Stomach smooth muscle (tissue), 2 donors: ENCODE results near the gene MRPL41.
"Not testable (repeated sequence)": the region's sequence is repeated elsewhere in the genome, so short reads cannot be mapped to it uniquely, and the experiment has no call there.

Source experiments
- H3K27ac ChIP-seq: one replicate; pipeline ENCODE4 v1.7.0; 2013; ENCODE audit warnings: mild to moderate bottlenecking, low read length, inconsistent platforms
- H3K27me3 ChIP-seq, 2 donors: one replicate each; pipeline ENCODE4 v1.7.0; 2013; ENCODE audit warnings: low read length in 2 of 2; ENCODE audit not compliant: insufficient read depth in 2 of 2, control insufficient read depth in 1 of 2
- H3K36me3 ChIP-seq, 2 donors: one replicate each; pipeline ENCODE4 v1.7.0; 2013; ENCODE audit warnings: low read length in 2 of 2; ENCODE audit not compliant: control insufficient read depth in 2 of 2, insufficient read depth in 2 of 2
- H3K4me1 ChIP-seq: one replicate; pipeline ENCODE4 v1.7.0; 2013; ENCODE audit warnings: low read length; ENCODE audit not compliant: control insufficient read depth, insufficient read depth
- H3K4me3 ChIP-seq, 2 donors: one replicate each; pipeline ENCODE4 v1.7.0; 2013; ENCODE audit warnings: low read length in 2 of 2
- H3K9ac ChIP-seq, 2 donors: one replicate each; pipeline ENCODE4 v1.7.0; 2013; ENCODE audit warnings: low read length in 2 of 2, mild to moderate bottlenecking in 1 of 2
- H3K9me3 ChIP-seq, 2 donors: one replicate each; pipeline ENCODE4 v1.7.0; 2013; ENCODE audit warnings: low read length in 2 of 2; ENCODE audit not compliant: control insufficient read depth in 2 of 2
- donor health status: healthy.
- donor health status: Pancreatic carcinoma.

MRPL41 gene

GRCh38 chr9:137513801-137514570 is 37.7 kb upstream of the MRPL41 start:
- H3K27ac ChIP-seq, H3K4me3 ChIP-seq: not testable (repeated sequence)

GRCh38 chr9:137514691-137515337 is 36.9 kb upstream of the MRPL41 start:
- Histone ChIP-seq H3K4me3 (no peak overlapping the region), H3K36me3 (no peaks in the 10 kb centered on the region), H3K4me1 (no peaks in the 10 kb centered on the region), H3K9me3 (no peaks in the 10 kb centered on the region), H3K27ac (no peak overlapping the region), H3K27me3 (no peaks in the 10 kb centered on the region), H3K9ac (no peak overlapping the region)

More at GRCh38 chr9:137513801-137514570, 37.7 kb upstream of the MRPL41 start:
- not testable (repeated sequence) for H3K9ac ChIP-seq, H3K4me1 ChIP-seq, H3K36me3 ChIP-seq, H3K27me3 ChIP-seq, H3K9me3 ChIP-seq

DNA sequence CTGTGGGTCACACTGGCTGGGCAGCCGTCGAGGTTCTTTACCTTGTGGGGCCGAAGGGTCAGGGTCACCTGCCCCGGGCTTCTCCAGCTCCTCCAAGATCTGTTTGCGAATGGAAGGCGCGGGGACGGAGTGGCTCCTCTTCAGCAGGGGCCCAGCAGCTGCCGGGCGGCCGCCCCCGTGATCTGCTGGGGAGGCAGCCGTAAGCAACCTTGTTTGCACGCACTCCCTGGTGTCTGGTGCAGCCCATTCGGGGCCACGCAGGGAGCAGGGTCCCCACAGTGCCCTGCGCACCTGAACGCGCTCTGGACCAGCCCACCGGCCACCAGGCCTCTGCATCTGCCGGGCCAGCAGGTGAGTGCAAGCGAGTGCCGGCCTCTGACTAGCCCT is 36.3 kb upstream of the MRPL41 start:
- Histone ChIP-seq H3K9ac (no peak overlapping the region), H3K4me3 (no peak overlapping the region), H3K9me3 (no peaks in the 10 kb centered on the region), H3K36me3 (no peaks in the 10 kb centered on the region), H3K27me3 (no peaks in the 10 kb centered on the region), H3K4me1 (no peaks in the 10 kb centered on the region), H3K27ac (no peak overlapping the region)

DNA sequence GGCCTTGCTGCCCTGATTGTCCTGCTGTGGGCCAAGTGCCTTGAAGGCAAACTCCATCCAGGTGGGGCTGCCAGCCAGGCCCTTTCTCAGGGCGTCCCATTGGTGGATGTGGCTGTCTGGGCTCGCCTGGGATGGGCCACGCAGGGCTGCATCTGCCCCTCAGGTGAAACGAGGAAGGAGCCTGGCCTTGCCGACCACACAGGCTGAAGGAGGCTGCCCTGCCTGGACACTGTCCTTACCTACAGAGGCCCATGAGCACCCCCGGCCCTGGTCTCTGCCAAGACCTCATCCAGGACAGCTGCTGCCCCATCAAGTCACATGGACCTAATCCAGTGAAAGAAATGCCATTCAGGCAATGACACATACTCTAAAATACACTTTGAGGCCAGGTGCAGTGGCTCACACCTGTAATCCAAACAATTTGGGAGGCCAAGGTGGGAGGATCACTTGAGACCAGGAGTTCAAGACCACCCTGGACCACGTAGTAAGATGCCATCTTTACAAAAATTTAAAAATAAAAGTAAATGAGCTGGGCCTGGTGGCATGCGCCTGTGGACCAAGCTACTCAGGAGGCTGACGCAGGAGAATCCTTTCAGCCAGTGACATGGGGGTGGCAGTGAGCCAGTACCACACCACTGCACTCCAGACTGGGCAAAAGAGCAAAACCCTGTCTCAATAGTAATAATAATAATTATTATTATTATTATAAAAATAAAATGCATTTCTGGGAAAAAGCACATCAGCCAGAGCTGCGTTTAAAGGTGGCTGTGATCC is 35.3 kb upstream of the MRPL41 start:
- Histone ChIP-seq H3K9ac (no peak overlapping the region), H3K27me3 (no peaks in the 10 kb centered on the region), H3K4me1 (no peaks in the 10 kb centered on the region), H3K27ac (no peak overlapping the region), H3K36me3 (no peaks in the 10 kb centered on the region), H3K4me3 (no peak overlapping the region), H3K9me3 (no peaks in the 10 kb centered on the region)

DNA sequence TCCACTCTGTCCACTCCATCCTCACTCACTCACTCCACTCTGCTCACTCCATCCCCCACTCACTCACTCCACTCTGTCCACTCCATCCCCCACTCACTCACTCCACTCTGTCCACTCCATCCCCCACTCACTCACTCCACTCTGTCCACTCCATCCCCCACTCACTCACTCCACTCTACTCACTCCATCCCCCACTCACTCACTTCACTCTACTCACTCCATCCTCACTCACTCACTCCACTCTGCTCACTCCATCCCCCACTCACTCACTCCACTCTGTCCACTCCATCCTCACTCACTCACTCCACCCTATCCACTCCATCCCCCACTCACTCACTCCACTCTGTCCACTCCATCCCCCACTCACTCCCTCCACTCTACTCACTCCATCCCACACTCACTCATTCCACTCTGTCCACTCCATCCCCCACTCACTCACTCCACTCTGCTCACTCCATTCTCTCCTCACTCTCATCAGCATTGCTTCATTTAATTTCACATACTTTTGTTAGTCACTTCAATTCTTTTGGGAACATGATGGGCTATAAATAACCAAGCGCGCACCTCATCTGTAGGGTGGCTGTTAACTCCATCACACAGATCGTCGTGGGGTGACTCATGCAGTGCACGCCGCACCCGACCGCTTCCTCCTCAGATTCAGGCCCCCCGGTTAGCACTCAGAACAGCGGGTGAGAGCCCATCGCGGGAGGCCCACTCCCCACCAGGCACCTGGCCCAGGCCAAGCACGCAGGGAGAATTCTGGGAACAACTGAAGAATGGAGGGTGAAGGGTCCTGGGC is 32.8 kb upstream of the MRPL41 start:
- H3K4me3 ChIP-seq, H3K27ac ChIP-seq, H3K27me3 ChIP-seq, H3K9ac ChIP-seq, H3K9me3 ChIP-seq, H3K4me1 ChIP-seq, H3K36me3 ChIP-seq: not testable (repeated sequence)

- H3K4me1 ChIP-seq = no peaks in the 10 kb centered on the region
- no peaks in the 10 kb centered on the region for H3K27me3 ChIP-seq
Measured at GRCh38 chr9:137519553-137519952, 32.1 kb upstream of the MRPL41 start.

GRCh38 chr9:137520614-137521404 is 30.9 kb upstream of the MRPL41 start:
- no peak overlapping the region for H3K9ac ChIP-seq
- H3K4me1 ChIP-seq = no peaks in the 10 kb centered on the region
- H3K27ac ChIP-seq = no peak overlapping the region
- H3K4me3 ChIP-seq = no peak overlapping the region
- H3K9me3 ChIP-seq = no peaks in the 10 kb centered on the region
- no peaks in the 10 kb centered on the region for H3K27me3 ChIP-seq
- H3K36me3 ChIP-seq = no peaks in the 10 kb centered on the region

More at GRCh38 chr9:137519553-137519952, 32.1 kb upstream of the MRPL41 start:
- Histone ChIP-seq H3K36me3 (no peaks in the 10 kb centered on the region), H3K9ac (no peak overlapping the region), H3K27ac (no peak overlapping the region), H3K9me3 (no peaks in the 10 kb centered on the region), H3K4me3 (no peak overlapping the region)

- Histone ChIP-seq H3K27me3 (no peaks in the 10 kb centered on the region), H3K9ac (no peak overlapping the region), H3K9me3 (no peaks in the 10 kb centered on the region), H3K4me3 (no peak overlapping the region), H3K4me1 (no peaks in the 10 kb centered on the region), H3K36me3 (no peaks in the 10 kb centered on the region), H3K27ac (no peak overlapping the region)
Measured at GRCh38 chr9:137521405-137521985, 30.2 kb upstream of the MRPL41 start.

DNA sequence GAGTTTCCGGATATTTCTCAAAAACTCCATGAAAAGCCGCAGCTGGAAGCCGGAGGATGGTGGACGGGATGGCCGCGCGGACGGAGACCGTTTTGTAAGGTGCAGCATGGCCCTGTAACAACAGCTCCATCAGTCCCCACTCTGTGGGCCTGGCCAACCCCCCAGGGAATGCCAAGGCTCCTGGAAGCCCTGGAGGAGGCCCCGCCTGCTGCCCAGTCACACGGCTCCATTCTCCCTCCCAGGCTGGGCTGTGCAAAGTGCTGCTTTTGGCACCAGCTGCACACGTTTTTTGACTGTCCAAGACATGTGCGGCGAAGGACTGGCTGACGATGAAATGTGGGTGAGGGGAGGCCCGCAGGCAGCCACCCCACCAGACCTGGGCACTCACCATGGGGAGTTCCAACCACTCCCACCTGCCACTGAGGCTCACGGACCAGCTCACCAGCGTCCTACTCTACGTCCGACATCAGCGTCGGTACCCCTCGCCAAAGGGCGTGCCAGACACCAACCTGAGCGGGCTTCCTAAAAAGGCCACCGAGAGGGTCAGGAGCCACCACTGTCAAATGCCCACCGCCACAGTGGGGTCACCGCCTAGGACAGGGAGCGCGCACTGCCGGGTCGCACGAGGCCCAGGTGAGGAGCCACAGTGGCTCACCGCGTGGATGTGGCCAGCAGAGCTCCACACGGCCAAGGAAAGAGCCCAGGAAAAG is 28.8 kb upstream of the MRPL41 start:
- Histone ChIP-seq H3K9ac (no peak overlapping the region), H3K9me3 (no peaks in the 10 kb centered on the region), H3K27ac (no peak overlapping the region), H3K27me3 (no peaks in the 10 kb centered on the region), H3K4me3 (no peak overlapping the region), H3K4me1 (no peaks in the 10 kb centered on the region), H3K36me3 (no peaks in the 10 kb centered on the region)
